IMR-90 (cell line): Measurements from ENCODE around the gene AFTPH. TPM values are rescaled to one million over a fixed set of nuclear protein-coding genes. Genes with fewer than 3 reads are reported as not detected.

Source experiments
- ATAC-seq: fragments of 200-7000 bp; cut with Tn5 transposase; 2 replicates; pipeline ENCODE4 v1.9.1; 2020; ENCODE audit warnings: low read depth, mild to moderate bottlenecking, moderate library complexity
- BruUV-seq: library from RNA; stranded (reverse); fragments of 400-500 nt; replicated peaks from 2 replicates; lab custom pipeline; 2021; lab: Mats Ljungman, UMichigan
- CTCF ChIA-PET: fragments of 300-600 bp; formaldehyde crosslinking; extraction: SDS; loops from one replicate; lab custom pipeline; 2021; ENCODE audit warnings: antibody characterized with exemption; lab: Yijun Ruan, JAX
- POLR2A ChIA-PET: fragments of 300-600 bp; sonication (Branson Sonifier 250); formaldehyde crosslinking; loops from one replicate; lab custom pipeline; 2022; ENCODE audit warnings: antibody characterized with exemption; ENCODE audit not compliant: unreplicated experiment; lab: Charles Lee
- DNase-seq: peaks from one replicate; pipeline ENCODE4 v3.0.0; 2013
- H2AFZ ChIP-seq: replicated peaks from 2 replicates; pipeline ENCODE3; 2013; ENCODE audit warnings: low read length, mild to moderate bottlenecking; ENCODE audit not compliant: poor library complexity
- H2AK5ac ChIP-seq: 2 replicates; pipeline ENCODE4 v1.6.1; 2013; ENCODE audit warnings: low read depth, low read length, inconsistent platforms
- H2AK9ac ChIP-seq: replicated peaks from 2 replicates; pipeline ENCODE3; 2013; ENCODE audit warnings: mild to moderate bottlenecking, low read depth, low read length, moderate library complexity; ENCODE audit not compliant: poor library complexity
- H2BK120ac ChIP-seq: 2 replicates; pipeline ENCODE4 v1.6.1; 2013; ENCODE audit warnings: low read depth, low read length, inconsistent platforms
- H2BK15ac ChIP-seq: 3 replicates; pipeline ENCODE4 v1.6.1; 2013; ENCODE audit warnings: low read depth, low read length, inconsistent platforms
- H2BK20ac ChIP-seq: 2 replicates; pipeline ENCODE4 v1.6.1; 2013; ENCODE audit warnings: low read depth, mild to moderate bottlenecking, inconsistent platforms, low read length, moderate library complexity
- H2BK5ac ChIP-seq: 2 replicates; pipeline ENCODE4 v1.6.1; 2013; ENCODE audit warnings: mild to moderate bottlenecking, low read depth, low read length, inconsistent platforms; ENCODE audit not compliant: poor library complexity, severe bottlenecking
- H3K14ac ChIP-seq: replicated peaks from 2 replicates; pipeline ENCODE4 v1.6.1; 2013; ENCODE audit warnings: low read depth, low read length, inconsistent platforms
- H3K18ac ChIP-seq: 2 replicates; pipeline ENCODE4 v1.6.1; 2013; ENCODE audit warnings: low read depth, low read length, control low read depth
- H3K23ac ChIP-seq: 2 replicates; pipeline ENCODE4 v1.6.1; 2013; ENCODE audit warnings: low read depth, low read length, inconsistent platforms
- H3K27ac ChIP-seq: 2 replicates; pipeline ENCODE4 v1.5.1; 2013; ENCODE audit warnings: mild to moderate bottlenecking, control low read depth, low read length; ENCODE audit not compliant: insufficient read depth
- H3K27me3 ChIP-seq: 2 replicates; pipeline ENCODE4 v1.6.1; 2013; ENCODE audit warnings: low read length; ENCODE audit not compliant: control insufficient read depth, insufficient read depth
- H3K36me3 ChIP-seq: 2 replicates; pipeline ENCODE4 v1.6.1; 2013; ENCODE audit warnings: low read length, mixed read lengths; ENCODE audit not compliant: control insufficient read depth, insufficient read depth
- H3K4ac ChIP-seq: 2 replicates; pipeline ENCODE4 v1.6.1; 2013; ENCODE audit warnings: low read depth, low read length, inconsistent platforms
- H3K4me1 ChIP-seq: 2 replicates; pipeline ENCODE4 v1.6.1; 2013; ENCODE audit warnings: low read length, mixed read lengths; ENCODE audit not compliant: control insufficient read depth, insufficient read depth
- H3K4me2 ChIP-seq: 2 replicates; pipeline ENCODE4 v1.6.1; 2013; ENCODE audit warnings: low read depth, mild to moderate bottlenecking, control low read depth, low read length, moderate library complexity
- H3K4me3 ChIP-seq: 2 replicates; pipeline ENCODE4 v1.5.1; 2013; ENCODE audit warnings: low read depth, mild to moderate bottlenecking, control low read depth, low read length, moderate library complexity; ENCODE audit not compliant: insufficient read depth
- H3K56ac ChIP-seq: 2 replicates; pipeline ENCODE4 v1.6.1; 2013; ENCODE audit warnings: low read length, inconsistent platforms; ENCODE audit not compliant: insufficient read depth; ENCODE audit errors: extremely low read depth
- H3K79me1 ChIP-seq, 2 experiments: 2 replicates each; pipeline ENCODE4 v1.6.1; 2013; ENCODE audit warnings: low read length in 2 of 2, inconsistent platforms in 1 of 2, low read depth in 1 of 2
- H3K9ac ChIP-seq: 2 replicates; pipeline ENCODE4 v1.6.1; 2013; ENCODE audit warnings: low read depth, low read length, control low read depth
- H3K9me1 ChIP-seq: 2 replicates; pipeline ENCODE4 v1.6.1; 2013; ENCODE audit warnings: low read length, inconsistent platforms; ENCODE audit not compliant: insufficient read depth
- H3K9me3 ChIP-seq: 2 replicates; pipeline ENCODE4 v1.6.1; 2013; ENCODE audit warnings: low read length; ENCODE audit not compliant: control insufficient read depth, insufficient read depth
- H4K20me1 ChIP-seq: 2 replicates; pipeline ENCODE4 v1.6.1; 2013; ENCODE audit warnings: low read length, inconsistent platforms; ENCODE audit not compliant: insufficient read depth
- H4K5ac ChIP-seq: 2 replicates; pipeline ENCODE4 v1.6.1; 2013; ENCODE audit warnings: mild to moderate bottlenecking, low read depth, low read length, control low read depth
- H4K8ac ChIP-seq, 2 experiments: 2 replicates each; pipeline ENCODE4 v1.6.1; 2013; ENCODE audit warnings: low read depth in 2 of 2, low read length in 2 of 2, control low read depth in 1 of 2, inconsistent platforms in 1 of 2
- H4K91ac ChIP-seq: 2 replicates; pipeline ENCODE4 v1.6.1; 2013; ENCODE audit warnings: low read depth, low read length, inconsistent platforms; ENCODE audit not compliant: insufficient read depth
- NFE2L2 ChIP-seq: fragments of 150-350 bp; IDR thresholded peaks from 2 replicates; pipeline ENCODE4 v1.6.1; 2016; ENCODE audit warnings: low read depth, mild to moderate bottlenecking, low read length
- POLR2A ChIP-seq: IDR thresholded peaks from 2 replicates; pipeline ENCODE4 v1.6.1; 2012; ENCODE audit warnings: mild to moderate bottlenecking, low read depth, low read length
- SMC3 ChIP-seq: fragments of 150-350 bp; IDR thresholded peaks from 2 replicates; pipeline ENCODE4 v1.6.1; 2016; ENCODE audit warnings: low read depth, mild to moderate bottlenecking, antibody characterized with exemption, low read length, moderate library complexity
- WGBS, 2 experiments: methylation state at CpG; one replicate each; pipeline versions ENCODE4 v1.1.5 to v1.1.7; 2013; ENCODE audit warnings: missing lambda C conversion rate in 2 of 2; ENCODE audit not compliant: insufficient read length in 1 of 2; ENCODE audit errors: extremely low coverage in 2 of 2; 5-methylcytosine and 5-hydroxymethylcytosine counted together
- dilution Hi-C: fragments of 300-500 bp; cut with HindIII; formaldehyde crosslinking; loops from one replicate; pipeline ENCODE4 v1.14.3; 2018; ENCODE audit warnings: low sequenced_read_pairs; ENCODE audit not compliant: unreplicated experiment
- in situ Hi-C: fragments of 300-500 bp; cut with MboI; formaldehyde crosslinking; loops from 3 replicates; pipeline ENCODE4 v1.14.3; 2019; ENCODE audit warnings: low sequenced_read_pairs, inconsistent platforms, mixed read lengths
- intact Hi-C: fragments of 100-400 bp; cut with micrococcal nuclease; formaldehyde crosslinking; loops from 2 replicates; pipeline ENCODE4 v1.10.0; 2022
- polyA plus RNA-seq, 3 experiments: library from polyadenylated mRNA; depleted of rRNA; stranded (reverse); fragments of >200 nt; gene quantifications; 2 replicates each; pipeline ENCODE4 v1.2.3, GENCODE V29; 2012; ENCODE audit warnings: low replicate concordance in 1 of 3
- total RNA-seq: library from RNA; depleted of rRNA; stranded (reverse); fragments of >200 nt; gene quantifications from 2 replicates; pipeline ENCODE4 v1.2.3, GENCODE V29; 2012

The AFTPH gene
- total and polyA plus RNA-seq, 2 of the 4 experiments (the other 2 are of a cell fraction) = 9.4 to 19.9 TPM

GRCh38 chr2:64558445-64559081 is 34.4 kb downstream of the AFTPH start:
- Histone ChIP-seq H3K27ac (no peak overlapping the region), H3K79me1 (peaks cover 2 to 12% of the 10 kb centered on the region in 2 experiments; a peak in 2 of 4 replicates), H3K9ac (no peak overlapping the region), H3K36me3 (no peaks in the 10 kb centered on the region), H2AFZ (no peak overlapping the region), H2BK120ac (no peak overlapping the region), H3K27me3 (no peaks in the 10 kb centered on the region), H3K23ac (no peak overlapping the region), H4K8ac (no peak overlapping the region), H2BK20ac (no peak overlapping the region), H3K14ac (no peak overlapping the region), H3K9me1 (no peaks in the 10 kb centered on the region; the same call in 1 of the 2 replicates), H3K18ac (no peak overlapping the region), H2BK5ac (no peak overlapping the region), H3K9me3 (no peaks in the 10 kb centered on the region), H3K4me1 (no peaks in the 10 kb centered on the region), H2AK9ac (no peak overlapping the region), H4K20me1 (no peaks in the 10 kb centered on the region), H3K56ac (no peak overlapping the region), H3K4me3 (no peak overlapping the region), H3K4me2 (no peak overlapping the region), H2BK15ac (no peak overlapping the region), H2AK5ac (no peak overlapping the region), H4K91ac (no peak overlapping the region), H4K5ac (no peak overlapping the region), H3K4ac (no peak overlapping the region)
- ChIA-PET POLR2A (no interaction called here), CTCF (no interaction called here)
- peak; percentile 13 for DNase-seq
- ATAC-seq = no peak; the same call in 1 of the 2 replicates
- TF ChIP-seq NFE2L2 (no peak), POLR2A (no peak), SMC3 (no peak)
- in situ Hi-C loops (no loop called here), dilution Hi-C loops (no loop called here), intact Hi-C loops (no loop called here)
- BruUV-seq = no TSS peak
- 100% methylated on average over 1 of the region's 4 CpGs; no CpG with 5 or more reads in 1 of the 2 experiments for WGBS, 2 experiments
